ENCODE results near the gene OR51B4. TPM values are rescaled to one million over a fixed set of nuclear protein-coding genes. Genes with fewer than 3 reads are reported as not detected.

Gene OR51B4
- total RNA-seq, 4 donors from 2014 or later: not detected

GRCh38 chr11:5272395-5273017, 29.2 kb downstream of the OR51B4 start:
- intact Hi-C loops (cut with DNase I): no loop called here
- H3K9me3 ChIP-seq: no peaks in the 10 kb centered on the region
- H3K4me1 ChIP-seq: no peaks in the 10 kb centered on the region
- no peak overlapping the region for H3K27ac ChIP-seq
- WGBS, 2 donors: 74 to 78% methylated on average over 4 of the region's 4 CpGs
- no peak overlapping the region for H3K4me3 ChIP-seq (replicated peaks in 1 of 3)
- DNase-seq: no peak
- H3K36me3 ChIP-seq: no peaks in the 10 kb centered on the region
- TF ChIP-seq POLR2A (IDR thresholded peaks at IDR 0.05) (no peak), CTCF (IDR thresholded peaks at IDR 0.05) (no peak)
- no peaks in the 10 kb centered on the region for H3K27me3 ChIP-seq

GRCh38 chr11:5269715-5270147, 32.0 kb downstream of the OR51B4 start, which contains the start of gene HBE1:
HBE1 (minus strand) TSS chr11:5269945; CDS start chr11:5269890, 55 bp downstream.
- no peaks in the 10 kb centered on the region for H3K4me1 ChIP-seq
- intact Hi-C loops (cut with DNase I): no loop called here

GRCh38 chr11:5267033-5267563, 34.6 kb downstream of the OR51B4 start:
- H3K4me1 ChIP-seq: no peaks in the 10 kb centered on the region
- no peaks in the 10 kb centered on the region for H3K9me3 ChIP-seq
- WGBS, 2 donors: 85 to 87% methylated on average over 2 of the region's 2 CpGs
- H3K4me3 ChIP-seq (replicated peaks in 1 of 3): no peak overlapping the region
- H3K27me3 ChIP-seq: no peaks in the 10 kb centered on the region
- TF ChIP-seq POLR2A (IDR thresholded peaks at IDR 0.05) (no peak), CTCF (IDR thresholded peaks at IDR 0.05) (no peak)
- H3K36me3 ChIP-seq: no peaks in the 10 kb centered on the region
- no peak for DNase-seq
- no peak overlapping the region for H3K27ac ChIP-seq
- intact Hi-C loops (cut with DNase I): no loop called here

More at GRCh38 chr11:5269715-5270147, 32.0 kb downstream of the OR51B4 start, which contains the start of gene HBE1:
- no peaks in the 10 kb centered on the region for H3K9me3 ChIP-seq
- H3K36me3 ChIP-seq: no peaks in the 10 kb centered on the region
- no peaks in the 10 kb centered on the region for H3K27me3 ChIP-seq
- TF ChIP-seq CTCF (IDR thresholded peaks at IDR 0.05): no peak
- TF ChIP-seq POLR2A (IDR thresholded peaks at IDR 0.05): no peak
- no peak within 1 kb of the TSS for H3K27ac ChIP-seq
- 71 to 74% methylated on average over 4 of the region's 4 CpGs for WGBS, 2 donors
- DNase-seq: no peak
- no peak within 1 kb of the TSS for H3K4me3 ChIP-seq (replicated peaks in 1 of 3)

GRCh38 chr11:5266609-5267008, 35.1 kb downstream of the OR51B4 start:
- Histone ChIP-seq H3K4me3 (replicated peaks in 1 of 3) (no peak overlapping the region), H3K27me3 (no peaks in the 10 kb centered on the region), H3K9me3 (no peaks in the 10 kb centered on the region), H3K36me3 (no peaks in the 10 kb centered on the region), H3K4me1 (no peaks in the 10 kb centered on the region), H3K27ac (no peak overlapping the region)
- intact Hi-C loops (cut with DNase I): no loop called here
- no peak for TF ChIP-seq POLR2A (IDR thresholded peaks at IDR 0.05)
- no peak for TF ChIP-seq CTCF (IDR thresholded peaks at IDR 0.05)
- DNase-seq: no peak

GRCh38 chr11:5265832-5266231, 35.9 kb downstream of the OR51B4 start:
- no peak for DNase-seq
- WGBS, 2 donors: 65 to 68% methylated on average over 2 of the region's 2 CpGs
- intact Hi-C loops (cut with DNase I): no loop called here
- no peaks in the 10 kb centered on the region for H3K9me3 ChIP-seq
- no peaks in the 10 kb centered on the region for H3K27me3 ChIP-seq
- no peak overlapping the region for H3K4me3 ChIP-seq (replicated peaks in 1 of 3)
- no peak for TF ChIP-seq POLR2A (IDR thresholded peaks at IDR 0.05)
- no peaks in the 10 kb centered on the region for H3K36me3 ChIP-seq
- H3K27ac ChIP-seq: no peak overlapping the region
- H3K4me1 ChIP-seq: no peaks in the 10 kb centered on the region

Measured in thyroid gland (tissue), 4 donors.